GM19455 (cell line): ENCODE data around the gene ILKAP.

Experiments
- ATAC-seq: cut with Tn5 transposase; IDR thresholded peaks from one replicate; pipeline ENCODE4 v1.9.1; 2021; ENCODE audit not compliant: unreplicated experiment

The ILKAP gene

GRCh38 chr2:238125127-238125885 is 78.2 kb downstream of the ILKAP start:
- ATAC-seq, result no peak

GRCh38 chr2:238124488-238125126 is 78.9 kb downstream of the ILKAP start:
- no peak for ATAC-seq

GRCh38 chr2:238123991-238124470 is 79.5 kb downstream of the ILKAP start:
- ATAC-seq, result no peak

GRCh38 chr2:238123218-238123971 is 80.1 kb downstream of the ILKAP start:
- ATAC-seq, result no peak

GRCh38 chr2:238122287-238123217 is 80.9 kb downstream of the ILKAP start:
- no peak for ATAC-seq

GRCh38 chr2:238121511-238122286 is 81.8 kb downstream of the ILKAP start:
- no peak for ATAC-seq

GRCh38 chr2:238120463-238121298 is 82.8 kb downstream of the ILKAP start:
- ATAC-seq, result no peak
